Mucosa of stomach (tissue), 1 donor: ENCODE data around the gene PRRT1B.

Experiments
- H3K27me3 ChIP-seq: one replicate; pipeline ENCODE4 v1.7.0; 2013; ENCODE audit warnings: mild to moderate bottlenecking, low read length; ENCODE audit not compliant: control insufficient read depth, insufficient read depth
- H3K36me3 ChIP-seq: one replicate; pipeline ENCODE4 v1.7.0; 2013; ENCODE audit warnings: low read length; ENCODE audit not compliant: control insufficient read depth, insufficient read depth
- H3K4me1 ChIP-seq: one replicate; pipeline ENCODE4 v1.7.0; 2013; ENCODE audit warnings: mild to moderate bottlenecking, low read length; ENCODE audit not compliant: control insufficient read depth, insufficient read depth
- H3K4me3 ChIP-seq: one replicate; pipeline ENCODE4 v1.7.0; 2013; ENCODE audit warnings: low read length
- H3K9ac ChIP-seq: one replicate; pipeline ENCODE4 v1.7.0; 2013; ENCODE audit warnings: mild to moderate bottlenecking, low read length, moderate library complexity
- H3K9me3 ChIP-seq: one replicate; pipeline ENCODE4 v1.7.0; 2013; ENCODE audit warnings: mild to moderate bottlenecking, low read length, moderate library complexity; ENCODE audit not compliant: control insufficient read depth
- donor health status: Pancreatic carcinoma.

The PRRT1B gene

GRCh38 chr9:131524665-131525315, 20.5 kb upstream of the PRRT1B start:
- Histone ChIP-seq H3K4me1 (peaks cover 5% of the 10 kb centered on the region), H3K36me3 (peaks cover 23% of the 10 kb centered on the region), H3K9ac (no peak overlapping the region), H3K4me3 (no peak overlapping the region), H3K27me3 (no peaks in the 10 kb centered on the region), H3K9me3 (no peaks in the 10 kb centered on the region)

GRCh38 chr9:131525643-131526565, 19.4 kb upstream of the PRRT1B start:
- peaks cover 19% of the 10 kb centered on the region for H3K36me3 ChIP-seq

GRCh38 chr9:131528186-131528585, 17.1 kb upstream of the PRRT1B start:
- no peak overlapping the region for H3K4me3 ChIP-seq
- peaks cover 15% of the 10 kb centered on the region for H3K36me3 ChIP-seq
- peaks cover 11% of the 10 kb centered on the region for H3K4me1 ChIP-seq
- H3K9me3 ChIP-seq = no peaks in the 10 kb centered on the region
- H3K9ac ChIP-seq = no peak overlapping the region
- H3K27me3 ChIP-seq = no peaks in the 10 kb centered on the region

More at GRCh38 chr9:131525643-131526565, 19.4 kb upstream of the PRRT1B start:
- Histone ChIP-seq H3K27me3 (no peaks in the 10 kb centered on the region), H3K9ac (no peak overlapping the region), H3K4me1 (peaks cover 11% of the 10 kb centered on the region), H3K9me3 (no peaks in the 10 kb centered on the region), H3K4me3 (no peak overlapping the region)

GRCh38 chr9:131528886-131529505, 16.3 kb upstream of the PRRT1B start:
- H3K9ac ChIP-seq = no peak overlapping the region
- no peaks in the 10 kb centered on the region for H3K27me3 ChIP-seq
- H3K36me3 ChIP-seq = peaks cover 12% of the 10 kb centered on the region

GRCh38 chr9:131529597-131530545, 15.5 kb upstream of the PRRT1B start:
- Histone ChIP-seq H3K9ac (peak overlapping the region; percentile 81), H3K4me1 (peaks cover 11% of the 10 kb centered on the region), H3K27me3 (no peaks in the 10 kb centered on the region), H3K4me3 (peak overlapping the region; percentile 67), H3K9me3 (no peaks in the 10 kb centered on the region), H3K36me3 (peaks cover 12% of the 10 kb centered on the region)

More at GRCh38 chr9:131528886-131529505, 16.3 kb upstream of the PRRT1B start:
- Histone ChIP-seq H3K4me3 (no peak overlapping the region), H3K9me3 (no peaks in the 10 kb centered on the region), H3K4me1 (peaks cover 11% of the 10 kb centered on the region)

GRCh38 chr9:131530546-131530919, 14.8 kb upstream of the PRRT1B start:
- peaks cover 12% of the 10 kb centered on the region for H3K36me3 ChIP-seq
- H3K4me1 ChIP-seq = peaks cover 11% of the 10 kb centered on the region
- peak overlapping the region; percentile 67 for H3K4me3 ChIP-seq
- no peaks in the 10 kb centered on the region for H3K27me3 ChIP-seq
- peak overlapping the region; percentile 81 for H3K9ac ChIP-seq
- no peaks in the 10 kb centered on the region for H3K9me3 ChIP-seq

GRCh38 chr9:131530920-131531832, 14.1 kb upstream of the PRRT1B start, which contains the start of gene UCK1:
TSS of gene UCK1 (minus strand) at chr9:131531263. CDS start at chr9:131531174, 89 bp downstream.
- no peaks in the 10 kb centered on the region for H3K27me3 ChIP-seq
- peak within 1 kb of the TSS; percentile 67 for H3K4me3 ChIP-seq
- H3K9me3 ChIP-seq = no peaks in the 10 kb centered on the region
- H3K9ac ChIP-seq = peak within 1 kb of the TSS; percentile 81
- H3K4me1 ChIP-seq = peaks cover 11% of the 10 kb centered on the region
- peaks cover 12% of the 10 kb centered on the region for H3K36me3 ChIP-seq

- no peak overlapping the region for H3K9ac ChIP-seq
- no peak overlapping the region for H3K4me3 ChIP-seq
- no peaks in the 10 kb centered on the region for H3K9me3 ChIP-seq
- peaks cover 6% of the 10 kb centered on the region for H3K27me3 ChIP-seq
- H3K4me1 ChIP-seq = peaks cover 6% of the 10 kb centered on the region
- H3K36me3 ChIP-seq = no peaks in the 10 kb centered on the region
Measured at GRCh38 chr9:131534721-131535237, 10.5 kb upstream of the PRRT1B start.

- Histone ChIP-seq H3K9ac (no peak overlapping the region), H3K4me1 (no peaks in the 10 kb centered on the region), H3K27me3 (peaks cover 14% of the 10 kb centered on the region), H3K4me3 (no peak overlapping the region), H3K9me3 (no peaks in the 10 kb centered on the region), H3K36me3 (no peaks in the 10 kb centered on the region)
Measured at GRCh38 chr9:131537946-131538345, 7.4 kb upstream of the PRRT1B start.

GRCh38 chr9:131539223-131539923, 6.0 kb upstream of the PRRT1B start:
- peaks cover 17% of the 10 kb centered on the region for H3K27me3 ChIP-seq
- no peaks in the 10 kb centered on the region for H3K36me3 ChIP-seq
- no peak overlapping the region for H3K9ac ChIP-seq
- H3K9me3 ChIP-seq = no peaks in the 10 kb centered on the region
- no peaks in the 10 kb centered on the region for H3K4me1 ChIP-seq
- no peak overlapping the region for H3K4me3 ChIP-seq
